Measurements from ENCODE around the gene CALY.

CALY gene

GRCh38 chr10:133334503-133335245 is 2.0 kb downstream of the CALY start:
- TF ChIP-seq, protein P1, sequence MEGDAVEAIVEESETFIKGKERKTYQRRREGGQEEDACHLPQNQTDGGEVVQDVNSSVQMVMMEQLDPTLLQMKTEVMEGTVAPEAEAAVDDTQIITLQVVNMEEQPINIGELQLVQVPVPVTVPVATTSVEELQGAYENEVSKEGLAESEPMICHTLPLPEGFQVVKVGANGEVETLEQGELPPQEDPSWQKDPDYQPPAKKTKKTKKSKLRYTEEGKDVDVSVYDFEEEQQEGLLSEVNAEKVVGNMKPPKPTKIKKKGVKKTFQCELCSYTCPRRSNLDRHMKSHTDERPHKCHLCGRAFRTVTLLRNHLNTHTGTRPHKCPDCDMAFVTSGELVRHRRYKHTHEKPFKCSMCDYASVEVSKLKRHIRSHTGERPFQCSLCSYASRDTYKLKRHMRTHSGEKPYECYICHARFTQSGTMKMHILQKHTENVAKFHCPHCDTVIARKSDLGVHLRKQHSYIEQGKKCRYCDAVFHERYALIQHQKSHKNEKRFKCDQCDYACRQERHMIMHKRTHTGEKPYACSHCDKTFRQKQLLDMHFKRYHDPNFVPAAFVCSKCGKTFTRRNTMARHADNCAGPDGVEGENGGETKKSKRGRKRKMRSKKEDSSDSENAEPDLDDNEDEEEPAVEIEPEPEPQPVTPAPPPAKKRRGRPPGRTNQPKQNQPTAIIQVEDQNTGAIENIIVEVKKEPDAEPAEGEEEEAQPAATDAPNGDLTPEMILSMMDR (IDR thresholded peaks at IDR 0.05; ENCODE audit: low read depth, low read length) = no peak

GRCh38 chr10:133332936-133333699 is 3.6 kb downstream of the CALY start:
- Histone ChIP-seq H3K36me3 (no peaks in the 10 kb centered on the region), H3K4me3 (ENCODE audit: low read depth, low read length) (no peak overlapping the region), H3K9me3 (ENCODE audit: severe bottlenecking) (peaks cover 10% of the 10 kb centered on the region), H3K27ac (no peak overlapping the region), H3K27me3 (ENCODE audit: insufficient read depth, low read depth, severe bottlenecking) (peaks cover 48% of the 10 kb centered on the region)
- TF ChIP-seq, protein P1 (IDR thresholded peaks at IDR 0.05; ENCODE audit: low read depth, low read length) = no peak
- DNase-seq = no peak

More at GRCh38 chr10:133334503-133335245, 2.0 kb downstream of the CALY start:
- no peak for DNase-seq
- Histone ChIP-seq H3K36me3 (no peaks in the 10 kb centered on the region), H3K4me3 (ENCODE audit: low read depth, low read length) (peak overlapping the region; percentile 38), H3K9me3 (ENCODE audit: severe bottlenecking) (peaks cover 10% of the 10 kb centered on the region), H3K27ac (no peak overlapping the region), H3K27me3 (ENCODE audit: insufficient read depth, low read depth, severe bottlenecking) (peaks cover 44% of the 10 kb centered on the region)

DNA sequence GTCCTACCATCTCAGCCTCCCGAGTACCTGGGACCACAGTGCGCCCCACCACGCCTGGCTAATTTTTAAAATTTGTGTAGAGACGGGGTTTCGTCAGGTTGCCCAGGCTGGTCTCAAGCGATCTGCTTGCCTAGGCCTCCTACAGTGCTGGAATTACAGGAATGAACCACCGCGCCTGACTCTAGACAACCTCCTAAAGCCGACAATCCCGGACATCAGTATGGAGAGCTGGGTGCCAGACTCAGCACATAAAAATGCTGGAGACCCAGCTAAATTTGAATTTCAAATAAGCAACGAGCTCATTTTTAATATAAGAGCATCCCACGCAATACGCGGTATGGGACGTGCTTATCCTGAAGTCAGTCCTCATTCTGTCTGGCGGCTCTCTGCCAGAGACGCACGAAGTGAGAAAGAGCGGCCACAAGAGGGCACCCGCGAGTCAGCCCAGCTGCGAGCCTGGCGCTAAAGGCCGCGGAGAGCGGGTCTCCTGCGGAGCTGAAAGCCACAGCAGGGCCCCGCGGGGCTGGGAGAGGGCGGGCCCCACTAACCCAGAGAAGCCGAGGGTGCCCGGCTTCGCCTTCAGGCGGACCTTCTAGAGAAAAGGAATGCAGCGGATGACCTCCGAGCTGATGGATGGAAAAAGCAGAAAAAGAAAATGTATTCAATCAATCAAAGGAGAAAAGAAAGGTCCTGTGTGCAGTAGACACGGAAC is 7.0 kb downstream of the CALY start:
- TF ChIP-seq, protein P1 (IDR thresholded peaks at IDR 0.05; ENCODE audit: low read depth, low read length) = peak; percentile 92
- H3K27me3 ChIP-seq (ENCODE audit: insufficient read depth, low read depth, severe bottlenecking) = peaks cover 17% of the 10 kb centered on the region
- H3K4me3 ChIP-seq (ENCODE audit: low read depth, low read length) = peak overlapping the region; percentile 16; the same call in 1 of the 2 replicates
- H3K9me3 ChIP-seq (ENCODE audit: severe bottlenecking) = peaks cover 7% of the 10 kb centered on the region
- no peak overlapping the region for H3K27ac ChIP-seq
- peak; percentile 87 for DNase-seq
- H3K36me3 ChIP-seq = no peaks in the 10 kb centered on the region

- no peaks in the 10 kb centered on the region for H3K36me3 ChIP-seq
- no peak overlapping the region for H3K4me3 ChIP-seq (ENCODE audit: low read depth, low read length)
- H3K27ac ChIP-seq = no peak overlapping the region
- TF ChIP-seq, protein P1 (IDR thresholded peaks at IDR 0.05; ENCODE audit: low read depth, low read length) = no peak
- no peak for DNase-seq
- H3K9me3 ChIP-seq (ENCODE audit: severe bottlenecking) = peaks cover 7% of the 10 kb centered on the region
- peaks cover 15% of the 10 kb centered on the region for H3K27me3 ChIP-seq (ENCODE audit: insufficient read depth, low read depth, severe bottlenecking)
Observed at GRCh38 chr10:133328358-133329343, 8.0 kb downstream of the CALY start.

All from WERI-Rb-1 (cell line).